BE2C (cell line): ENCODE data around the gene CARD9.

ENCODE experiments used
- DNase-seq: peaks from one replicate; pipeline ENCODE4 v3.0.0-alpha.2; 2020
- H3K27me3 ChIP-seq: fragments of 250-450 bp; sonication (Bioruptor Pico); 2 replicates; pipeline ENCODE4 v1.5.1; 2020; ENCODE audit warnings: mild to moderate bottlenecking
- H3K36me3 ChIP-seq: fragments of 250-450 bp; sonication (Bioruptor Pico); 2 replicates; pipeline ENCODE4 v1.5.1; 2020; ENCODE audit warnings: mild to moderate bottlenecking
- H3K4me1 ChIP-seq: fragments of 250-450 bp; sonication (Bioruptor Pico); 2 replicates; pipeline ENCODE4 v1.5.1; 2020
- H3K4me3 ChIP-seq: 2 replicates; pipeline ENCODE4 v1.5.1; 2011; ENCODE audit warnings: low read depth, low read length
- H3K9me3 ChIP-seq: fragments of 250-450 bp; sonication (Bioruptor Pico); 2 replicates; pipeline ENCODE4 v1.5.1; 2020
- CTCF ChIP-seq: IDR thresholded peaks from 2 replicates; pipeline ENCODE4 v1.5.1; 2012; ENCODE audit warnings: mild to moderate bottlenecking, low read depth, low read length

CARD9 gene

GRCh38 chr9:136357202-136357725, 16.2 kb downstream of the CARD9 start:
- Histone ChIP-seq H3K9me3 (no peaks in the 10 kb centered on the region), H3K4me1 (peaks cover 27% of the 10 kb centered on the region), H3K27me3 (no peaks in the 10 kb centered on the region), H3K36me3 (peaks cover 19% of the 10 kb centered on the region), H3K4me3 (no peak overlapping the region)
- DNase-seq = no peak
- no peak for TF ChIP-seq CTCF

- no peak overlapping the region for H3K4me3 ChIP-seq
- peaks cover 19% of the 10 kb centered on the region for H3K36me3 ChIP-seq
- H3K4me1 ChIP-seq = peaks cover 13% of the 10 kb centered on the region
- H3K9me3 ChIP-seq = no peaks in the 10 kb centered on the region; the same call in 1 of the 2 replicates
- no peaks in the 10 kb centered on the region for H3K27me3 ChIP-seq
- TF ChIP-seq CTCF = no peak
- no peak for DNase-seq
Measured at GRCh38 chr9:136355616-136356557, 17.6 kb downstream of the CARD9 start.

GRCh38 chr9:136354592-136355085, 18.8 kb downstream of the CARD9 start:
- H3K4me3 ChIP-seq = no peak overlapping the region
- no peaks in the 10 kb centered on the region for H3K27me3 ChIP-seq
- TF ChIP-seq CTCF = no peak
- no peak for DNase-seq
- no peaks in the 10 kb centered on the region; the same call in 1 of the 2 replicates for H3K9me3 ChIP-seq
- peaks cover 19% of the 10 kb centered on the region for H3K36me3 ChIP-seq
- peaks cover 7% of the 10 kb centered on the region for H3K4me1 ChIP-seq

GRCh38 chr9:136353757-136354488, 19.5 kb downstream of the CARD9 start:
- no peak overlapping the region for H3K4me3 ChIP-seq
- H3K9me3 ChIP-seq = no peaks in the 10 kb centered on the region; the same call in 1 of the 2 replicates
- no peaks in the 10 kb centered on the region for H3K27me3 ChIP-seq
- no peak for TF ChIP-seq CTCF
- no peak for DNase-seq
- H3K36me3 ChIP-seq = peaks cover 19% of the 10 kb centered on the region
- H3K4me1 ChIP-seq = peaks cover 8% of the 10 kb centered on the region

- no peak overlapping the region for H3K4me3 ChIP-seq
- peaks cover 16% of the 10 kb centered on the region for H3K4me1 ChIP-seq
- H3K9me3 ChIP-seq = no peaks in the 10 kb centered on the region; the same call in 1 of the 2 replicates
- H3K36me3 ChIP-seq = peaks cover 18% of the 10 kb centered on the region
- H3K27me3 ChIP-seq = no peaks in the 10 kb centered on the region
- DNase-seq = no peak
- TF ChIP-seq CTCF = no peak
Measured at GRCh38 chr9:136353088-136353487, 20.4 kb downstream of the CARD9 start.
